ENCODE data around the gene RWDD4.

The RWDD4 gene

GRCh38 chr4:183602557-183603027, 56.4 kb downstream of the RWDD4 start:
- in situ Hi-C loops (cut with HindIII; ENCODE audit: low sequenced_read_pairs): no loop called here

- in situ Hi-C loops (cut with HindIII; ENCODE audit: low sequenced_read_pairs): no loop called here
These were observed 57.6 kb downstream of the RWDD4 start for GRCh38 chr4:183601381-183601780.

DNA sequence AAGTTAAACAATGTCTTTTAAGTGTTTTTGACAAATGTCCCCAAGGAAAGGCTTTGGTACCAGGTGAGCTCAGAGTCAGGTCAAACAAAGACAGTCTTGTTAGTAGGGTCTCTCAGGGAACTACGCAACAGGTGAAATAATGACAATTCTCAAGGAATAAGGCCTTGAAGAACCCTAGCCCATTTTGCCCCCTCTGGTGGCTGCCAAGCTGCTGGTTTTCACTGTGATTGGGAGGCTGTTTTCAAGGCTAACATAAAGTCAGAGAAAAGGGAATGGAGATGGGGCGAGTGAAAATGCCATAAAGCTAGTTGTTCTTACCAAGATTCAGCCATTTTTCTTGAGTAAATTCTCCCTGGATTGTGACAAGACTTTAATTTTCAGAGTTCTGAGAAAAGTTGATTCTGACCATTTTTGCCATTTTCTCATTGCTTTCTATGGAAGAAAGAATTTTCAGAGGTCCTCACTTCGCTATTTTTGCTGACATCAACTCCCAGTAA, 58.7 kb downstream of the RWDD4 start:
- in situ Hi-C loops (cut with HindIII; ENCODE audit: low sequenced_read_pairs): no loop called here

DNA sequence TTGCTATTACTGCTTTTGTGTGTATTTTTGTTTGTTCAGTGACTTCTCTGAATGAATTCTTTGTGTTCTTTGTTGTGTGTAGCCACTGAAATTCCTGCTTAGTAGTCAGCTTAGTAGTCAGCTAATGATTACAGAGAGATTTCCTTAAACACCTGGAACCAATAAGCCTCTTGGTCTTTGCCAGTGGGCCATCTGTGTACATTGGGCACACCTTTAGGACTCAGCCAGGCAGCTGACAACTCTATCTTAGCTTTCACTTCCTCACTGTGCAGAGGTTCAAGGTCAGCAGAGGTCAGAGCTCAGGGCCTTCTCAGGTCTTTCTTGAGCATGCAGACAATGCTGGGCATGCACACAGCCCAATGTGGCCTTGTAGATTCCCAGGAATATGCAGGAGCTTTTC, 59.3 kb downstream of the RWDD4 start:
- in situ Hi-C loops (cut with HindIII; ENCODE audit: low sequenced_read_pairs): no loop called here

- in situ Hi-C loops (cut with HindIII; ENCODE audit: low sequenced_read_pairs): no loop called here
These were observed 59.7 kb downstream of the RWDD4 start for GRCh38 chr4:183599284-183599683.

DNA sequence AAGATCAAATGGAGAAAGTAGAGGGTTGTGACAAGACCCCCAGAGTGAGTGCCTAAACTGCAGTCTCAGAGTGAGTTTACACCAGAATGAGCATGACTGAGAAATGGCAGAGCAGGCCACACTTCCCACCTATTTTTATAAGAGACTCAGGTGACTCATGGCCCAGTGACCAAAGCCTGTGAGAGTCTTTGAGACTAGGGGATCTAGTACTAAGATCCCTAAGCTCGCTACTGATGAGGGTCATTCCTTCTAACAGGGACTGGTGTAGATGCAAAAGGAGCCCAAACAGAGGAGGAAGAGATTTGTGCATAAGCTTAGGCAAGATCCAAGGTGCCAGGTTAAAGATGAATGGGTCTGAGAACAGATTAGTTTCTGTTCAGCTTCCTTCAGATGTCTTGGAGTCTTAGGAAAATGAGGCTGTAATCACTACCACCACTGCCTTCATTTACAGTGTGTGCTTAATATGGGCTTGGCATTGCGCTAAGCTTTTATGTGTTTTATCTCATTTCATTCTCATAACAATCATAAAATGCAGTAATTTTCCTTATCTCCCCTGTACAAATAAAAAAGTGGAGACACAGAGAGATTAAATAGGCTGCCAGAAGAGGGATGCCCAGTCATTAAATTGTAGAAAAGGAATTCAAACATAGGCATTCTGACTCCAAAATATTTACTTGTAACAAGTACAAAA, 62.8 kb downstream of the RWDD4 start:
- in situ Hi-C loops (cut with HindIII; ENCODE audit: low sequenced_read_pairs): no loop called here

DNA sequence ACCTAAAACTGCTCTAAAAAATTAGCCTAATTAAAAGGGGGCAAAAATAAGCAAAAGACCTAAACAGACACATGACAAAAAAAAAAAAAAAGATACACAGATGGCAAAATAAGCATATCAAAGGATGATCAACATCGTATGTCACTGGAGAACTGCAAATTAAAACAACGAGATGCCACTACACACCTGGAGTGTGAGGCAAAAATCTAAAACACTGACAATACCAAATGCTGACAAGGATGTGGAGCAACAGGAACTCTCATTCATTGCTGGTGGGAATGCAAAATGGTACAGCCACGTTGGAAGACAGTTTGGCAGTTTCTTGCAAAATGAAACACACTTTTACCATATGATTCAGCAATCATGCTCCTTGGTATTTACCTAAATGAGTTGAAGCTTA, 64.2 kb downstream of the RWDD4 start:
- in situ Hi-C loops (cut with HindIII; ENCODE audit: low sequenced_read_pairs): no loop called here

GRCh38 chr4:183591301-183591700, 67.7 kb downstream of the RWDD4 start:
- in situ Hi-C loops (cut with HindIII; ENCODE audit: low sequenced_read_pairs): no loop called here
